LoVo (cell line): ENCODE data around the gene NKX2-1.
"Not testable (repeated sequence)": the region's sequence is repeated elsewhere in the genome, so short reads cannot be mapped to it uniquely, and the experiment has no call there.

Experiments used
- DNase-seq: peaks from one replicate; pipeline ENCODE4 v3.0.0-alpha.2; 2016; ENCODE audit warnings: low spot score

NKX2-1 gene

GRCh38 chr14:36505181-36505815 is 14.7 kb downstream of the NKX2-1 start:
- DNase-seq: no peak

- DNase-seq: no peak
Observed at GRCh38 chr14:36504771-36505175, 15.3 kb downstream of the NKX2-1 start.

- DNase-seq: no peak
Observed at GRCh38 chr14:36503771-36504741, 16.0 kb downstream of the NKX2-1 start.

- DNase-seq: no peak
Observed at GRCh38 chr14:36502558-36503508, 17.2 kb downstream of the NKX2-1 start.

GRCh38 chr14:36498938-36499337 is 21.1 kb downstream of the NKX2-1 start:
- no peak for DNase-seq

GRCh38 chr14:36496346-36496745 is 23.7 kb downstream of the NKX2-1 start:
- DNase-seq: no peak

- DNase-seq: no peak
Observed at GRCh38 chr14:36495666-36496065, 24.4 kb downstream of the NKX2-1 start.

- DNase-seq: no peak
Observed at GRCh38 chr14:36493761-36494160, 26.3 kb downstream of the NKX2-1 start.

- no peak for DNase-seq
Observed at GRCh38 chr14:36485773-36486172, 34.3 kb downstream of the NKX2-1 start.

- DNase-seq: no peak
Observed at GRCh38 chr14:36479344-36479743, 40.7 kb downstream of the NKX2-1 start.

GRCh38 chr14:36478782-36479181 is 41.2 kb downstream of the NKX2-1 start:
- DNase-seq: no peak

GRCh38 chr14:36477266-36477665 is 42.8 kb downstream of the NKX2-1 start:
- no peak for DNase-seq

- not testable (repeated sequence) for DNase-seq
Observed at GRCh38 chr14:36476061-36476460, 44.0 kb downstream of the NKX2-1 start.

- DNase-seq: no peak
Observed at GRCh38 chr14:36474593-36474992, 45.4 kb downstream of the NKX2-1 start.

GRCh38 chr14:36471431-36471830 is 48.6 kb downstream of the NKX2-1 start:
- DNase-seq: no peak

GRCh38 chr14:36467332-36467731 is 52.7 kb downstream of the NKX2-1 start:
- DNase-seq: no peak
